Activated CD8-positive, alpha-beta T cell treated with anti-CD3 and anti-CD28 coated beads for 36 hours (primary cell): Measurements from ENCODE around the gene DBF4B. TPM values are rescaled to one million over a fixed set of nuclear protein-coding genes. Genes with fewer than 3 reads are reported as not detected.

Experiments
- ATAC-seq: fragments of 200-7000 bp; cut with Tn5 transposase; one replicate; pipeline ENCODE4 v1.10.0; 2021; ENCODE audit warnings: mild to moderate bottlenecking, moderate library complexity
- CTCF ChIA-PET: fragments of 350-600 bp; sonication (Branson Sonifier 250); formaldehyde crosslinking; loops from one replicate; lab custom pipeline; 2021; ENCODE audit warnings: antibody characterized with exemption; lab: Charles Lee
- POLR2A ChIA-PET: fragments of 350-600 bp; sonication (Branson Sonifier 250); formaldehyde crosslinking; loops from one replicate; lab custom pipeline; 2021; ENCODE audit warnings: antibody characterized with exemption; lab: Charles Lee
- DNase-seq: peaks from one replicate; pipeline ENCODE4 v3.0.0-alpha.2; 2020
- H3K27ac Mint-ChIP-seq: one replicate; pipeline ENCODE4 v1.8.0; 2021; ENCODE audit warnings: mild to moderate bottlenecking, mixed read lengths
- H3K27me3 Mint-ChIP-seq: one replicate; pipeline ENCODE4 v1.8.0; 2021; ENCODE audit warnings: mixed read lengths
- H3K36me3 Mint-ChIP-seq: one replicate; pipeline ENCODE4 v1.8.0; 2021; ENCODE audit warnings: low read depth, mixed read lengths
- H3K4me1 Mint-ChIP-seq: one replicate; pipeline ENCODE4 v1.8.0; 2021; ENCODE audit warnings: low read depth, mixed read lengths
- H3K4me3 Mint-ChIP-seq: one replicate; pipeline ENCODE4 v1.8.0; 2021; ENCODE audit warnings: mild to moderate bottlenecking, moderate library complexity, mixed read lengths
- H3K9me3 Mint-ChIP-seq: one replicate; pipeline ENCODE4 v1.8.0; 2021; ENCODE audit warnings: mixed read lengths
- CTCF ChIP-seq: fragments of 200-600 bp; IDR thresholded peaks from one replicate; pipeline ENCODE4 v1.8.0; 2022; ENCODE audit warnings: antibody characterized with exemption, mild to moderate bottlenecking
- intact Hi-C: fragments of 100-400 bp; cut with micrococcal nuclease; formaldehyde crosslinking; loops from one replicate; pipeline ENCODE4 v1.10.0; 2022
- total RNA-seq, 2 experiments: library from RNA; stranded (reverse); gene quantifications; one replicate each; pipeline ENCODE4 v1.2.3, GENCODE V29; 2021

DBF4B gene
- total RNA-seq, 2 experiments from 2014 or later, result 23.3 to 25.5 TPM

- TF ChIP-seq CTCF, result peak; percentile 99
- Mint-ChIP-seq H3K9me3 (no peaks in the 10 kb centered on the region), H3K4me1 (peaks cover 5% of the 10 kb centered on the region), H3K36me3 (no peaks in the 10 kb centered on the region), H3K27me3 (peaks cover 5% of the 10 kb centered on the region), H3K4me3 (peak overlapping the region; percentile 79), H3K27ac (no peak overlapping the region)
- ChIA-PET POLR2A (interaction anchor here (1.0 to 1.9 kb wide), 4 partner anchors 11 to 125 kb away, joined by 3 to 7 read pairs (median 3); partner anchors contain the start of gene EFTUD2), CTCF (interaction anchor here (0.9 to 13.0 kb wide), 18 partner anchors 11 to 248 kb away, joined by 3 to 205 read pairs (median 4); partner anchors contain the start of gene HIGD1B)
- intact Hi-C loops, result loop anchor here (2.0 kb wide), 1 partner anchor 92 kb away; no protein-coding TSS in a partner anchor
- ATAC-seq, result peak; percentile 41
- DNase-seq, result peak; percentile 94
Observed at GRCh38 chr17:44774271-44775135, 66.0 kb downstream of the DBF4B start.

GRCh38 chr17:44775136-44775837, 66.8 kb downstream of the DBF4B start:
- peaks cover 6% of the 10 kb centered on the region for H3K27me3 Mint-ChIP-seq
- intact Hi-C loops, result loop anchor here (2.0 kb wide), 1 partner anchor 92 kb away; no protein-coding TSS in a partner anchor
- ATAC-seq, result peak; percentile 97
- H3K9me3 Mint-ChIP-seq, result no peaks in the 10 kb centered on the region
- H3K27ac Mint-ChIP-seq, result no peak overlapping the region
- TF ChIP-seq CTCF, result peak; percentile 60
- ChIA-PET CTCF (interaction anchor here (0.6 to 13.0 kb wide), 23 partner anchors 11 to 275 kb away, joined by 3 to 205 read pairs (median 4); partner anchors contain the start of gene HIGD1B), POLR2A (interaction anchor here (1.2 to 1.9 kb wide), 4 partner anchors 16 to 124 kb away, joined by 3 to 7 read pairs (median 4); partner anchors contain the start of gene EFTUD2)
- H3K36me3 Mint-ChIP-seq, result no peaks in the 10 kb centered on the region
- H3K4me3 Mint-ChIP-seq, result peak overlapping the region; percentile 79
- H3K4me1 Mint-ChIP-seq, result peaks cover 5% of the 10 kb centered on the region
- DNase-seq, result peak; percentile 99

GRCh38 chr17:44775838-44776621, 67.6 kb downstream of the DBF4B start:
- peak; percentile 26 for ATAC-seq
- Mint-ChIP-seq H3K9me3 (no peaks in the 10 kb centered on the region), H3K27me3 (peaks cover 3% of the 10 kb centered on the region), H3K27ac (peak overlapping the region; percentile 49), H3K4me1 (peaks cover 5% of the 10 kb centered on the region), H3K4me3 (peak overlapping the region; percentile 79), H3K36me3 (no peaks in the 10 kb centered on the region)
- intact Hi-C loops, result loop anchor here (2.0 kb wide), 1 partner anchor 91 kb away; no protein-coding TSS in a partner anchor
- CTCF ChIA-PET, result interaction anchor here (0.6 to 13.0 kb wide), 22 partner anchors 12 to 359 kb away, joined by 3 to 205 read pairs (median 4); partner anchors contain the start of gene ACBD4
- no peak for TF ChIP-seq CTCF
- POLR2A ChIA-PET, result interaction anchor here (0.6 to 1.9 kb wide), 4 partner anchors 17 to 344 kb away, joined by 3 to 7 read pairs (median 6); partner anchors contain the start of gene EFTUD2
- no peak for DNase-seq

GRCh38 chr17:44776628-44777393, 68.3 kb downstream of the DBF4B start:
- Mint-ChIP-seq H3K27ac (no peak overlapping the region), H3K27me3 (peaks cover 3% of the 10 kb centered on the region), H3K36me3 (no peaks in the 10 kb centered on the region), H3K9me3 (no peaks in the 10 kb centered on the region), H3K4me1 (peaks cover 5% of the 10 kb centered on the region), H3K4me3 (no peak overlapping the region)
- no peak for TF ChIP-seq CTCF
- no peak for DNase-seq
- ChIA-PET POLR2A (interaction anchor here (0.6 to 1.6 kb wide), 5 partner anchors 13 to 343 kb away, joined by 3 to 7 read pairs (median 4); no protein-coding TSS in a partner anchor), CTCF (interaction anchor here (1.2 to 13.0 kb wide), 7 partner anchors 9 to 359 kb away, joined by 4 to 205 read pairs (median 13); partner anchors contain the start of gene ACBD4)
- no peak for ATAC-seq
- intact Hi-C loops, result no loop called here
